HEK293 (cell line): ENCODE data around the gene NRP1.

Source experiments
- GLIS2 ChIP-seq: fragments of 450-650 bp; formaldehyde crosslinking; IDR thresholded peaks from 2 replicates; pipeline ENCODE4 v1.5.1; 2016; ENCODE audit warnings: missing biosample characterization, missing genetic modification characterization
- TF ChIP-seq, protein P1 (sequence below): fragments of 450-650 bp; formaldehyde crosslinking; IDR thresholded peaks from 2 replicates; pipeline ENCODE4 v1.5.1; 2016; ENCODE audit warnings: missing biosample characterization, missing genetic modification characterization

DNA sequence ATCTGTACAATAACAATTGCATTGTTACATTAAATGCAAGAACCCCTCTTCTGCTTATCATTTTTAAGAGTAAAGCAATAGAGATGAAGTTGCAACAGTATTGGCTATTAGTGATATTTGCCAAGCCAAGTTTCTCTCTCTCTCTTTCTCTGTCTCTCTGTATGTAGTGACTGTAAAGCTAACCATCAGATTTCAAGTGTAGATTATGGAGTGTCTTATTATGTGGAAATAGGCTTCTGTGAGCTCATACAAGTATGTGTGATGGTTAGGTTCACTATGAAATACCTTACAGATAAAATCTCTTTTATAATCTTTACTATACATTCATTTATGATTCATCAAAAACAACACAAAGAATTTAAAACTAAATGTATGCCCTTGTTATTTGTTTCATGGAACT is 28.6 kb upstream of the NRP1 start:
- TF ChIP-seq, protein P1, sequence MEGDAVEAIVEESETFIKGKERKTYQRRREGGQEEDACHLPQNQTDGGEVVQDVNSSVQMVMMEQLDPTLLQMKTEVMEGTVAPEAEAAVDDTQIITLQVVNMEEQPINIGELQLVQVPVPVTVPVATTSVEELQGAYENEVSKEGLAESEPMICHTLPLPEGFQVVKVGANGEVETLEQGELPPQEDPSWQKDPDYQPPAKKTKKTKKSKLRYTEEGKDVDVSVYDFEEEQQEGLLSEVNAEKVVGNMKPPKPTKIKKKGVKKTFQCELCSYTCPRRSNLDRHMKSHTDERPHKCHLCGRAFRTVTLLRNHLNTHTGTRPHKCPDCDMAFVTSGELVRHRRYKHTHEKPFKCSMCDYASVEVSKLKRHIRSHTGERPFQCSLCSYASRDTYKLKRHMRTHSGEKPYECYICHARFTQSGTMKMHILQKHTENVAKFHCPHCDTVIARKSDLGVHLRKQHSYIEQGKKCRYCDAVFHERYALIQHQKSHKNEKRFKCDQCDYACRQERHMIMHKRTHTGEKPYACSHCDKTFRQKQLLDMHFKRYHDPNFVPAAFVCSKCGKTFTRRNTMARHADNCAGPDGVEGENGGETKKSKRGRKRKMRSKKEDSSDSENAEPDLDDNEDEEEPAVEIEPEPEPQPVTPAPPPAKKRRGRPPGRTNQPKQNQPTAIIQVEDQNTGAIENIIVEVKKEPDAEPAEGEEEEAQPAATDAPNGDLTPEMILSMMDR (tag by site-specific recombination), result no peak
- TF ChIP-seq GLIS2, result no peak
